ENCODE data around the gene CCSER2. TPM values are rescaled to one million over a fixed set of nuclear protein-coding genes. Genes with fewer than 3 reads are reported as not detected.

Gene CCSER2
- total and polyA plus RNA-seq, 4 donors = 9.4 to 83.5 (median 32.5) TPM

GRCh38 chr10:84391326-84391725, 62.9 kb downstream of the CCSER2 start:
- DNase-seq (peak in 1 of 3 donors; percentile 17), ATAC-seq (ENCODE audit: insufficient read depth, low FRiP score) (no peak)
- Histone ChIP-seq H3K4me1 (ENCODE audit: control insufficient read depth in 5 of 5, insufficient read depth in 5 of 5, low read length in 5 of 5) (no peaks in the 10 kb centered on the region), H3K27me3 (ENCODE audit: control insufficient read depth in 3 of 3, insufficient read depth in 3 of 3, low read length in 2 of 3) (no peaks in the 10 kb centered on the region), H3K27ac (ENCODE audit: low read depth in 1 of 2, low read length in 1 of 2) (no peak overlapping the region), H3K36me3 (ENCODE audit: control insufficient read depth in 4 of 4, insufficient read depth in 4 of 4, low read length in 4 of 4) (peaks cover 0 to 12% (median 4%) of the 10 kb centered on the region in 4 donors), H3K9me3 (ENCODE audit: control insufficient read depth in 4 of 4, insufficient read depth in 3 of 4, low read length in 3 of 4) (no peaks in the 10 kb centered on the region), H3K9ac (ENCODE audit: insufficient read depth in 1 of 2, low read length in 2 of 2) (no peak overlapping the region), H3K4me3 (no peak overlapping the region)
- 95 to 96% methylated on average over 4 of the region's 4 CpGs for WGBS, 2 donors
- TF ChIP-seq, protein P1, sequence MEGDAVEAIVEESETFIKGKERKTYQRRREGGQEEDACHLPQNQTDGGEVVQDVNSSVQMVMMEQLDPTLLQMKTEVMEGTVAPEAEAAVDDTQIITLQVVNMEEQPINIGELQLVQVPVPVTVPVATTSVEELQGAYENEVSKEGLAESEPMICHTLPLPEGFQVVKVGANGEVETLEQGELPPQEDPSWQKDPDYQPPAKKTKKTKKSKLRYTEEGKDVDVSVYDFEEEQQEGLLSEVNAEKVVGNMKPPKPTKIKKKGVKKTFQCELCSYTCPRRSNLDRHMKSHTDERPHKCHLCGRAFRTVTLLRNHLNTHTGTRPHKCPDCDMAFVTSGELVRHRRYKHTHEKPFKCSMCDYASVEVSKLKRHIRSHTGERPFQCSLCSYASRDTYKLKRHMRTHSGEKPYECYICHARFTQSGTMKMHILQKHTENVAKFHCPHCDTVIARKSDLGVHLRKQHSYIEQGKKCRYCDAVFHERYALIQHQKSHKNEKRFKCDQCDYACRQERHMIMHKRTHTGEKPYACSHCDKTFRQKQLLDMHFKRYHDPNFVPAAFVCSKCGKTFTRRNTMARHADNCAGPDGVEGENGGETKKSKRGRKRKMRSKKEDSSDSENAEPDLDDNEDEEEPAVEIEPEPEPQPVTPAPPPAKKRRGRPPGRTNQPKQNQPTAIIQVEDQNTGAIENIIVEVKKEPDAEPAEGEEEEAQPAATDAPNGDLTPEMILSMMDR (IDR thresholded peaks at IDR 0.05; ENCODE audit: control extremely low read depth, extremely low read depth) = no peak

DNA sequence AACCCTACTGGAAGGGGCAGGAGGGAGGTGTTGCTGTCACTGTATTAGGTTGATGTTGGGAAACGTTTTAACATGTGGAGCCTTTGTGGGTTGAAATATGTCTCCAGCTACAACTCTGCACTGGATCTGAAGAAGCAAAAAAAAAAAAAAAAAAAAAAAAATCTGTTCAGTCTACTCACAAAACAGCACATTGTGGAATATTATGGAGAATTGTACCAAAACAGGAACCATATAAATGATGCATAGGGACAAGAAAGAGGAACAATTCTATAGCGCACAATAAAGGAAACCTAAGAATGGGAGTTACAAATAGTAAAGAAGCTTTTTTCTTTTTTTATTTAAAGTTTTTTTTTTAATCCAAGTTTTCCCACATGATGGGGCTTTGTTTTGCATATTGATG, 63.8 kb downstream of the CCSER2 start:
- Histone ChIP-seq H3K27ac (ENCODE audit: low read depth in 1 of 2, low read length in 1 of 2) (no peak overlapping the region), H3K4me1 (ENCODE audit: control insufficient read depth in 5 of 5, insufficient read depth in 5 of 5, low read length in 5 of 5) (no peaks in the 10 kb centered on the region), H3K4me3 (no peak overlapping the region), H3K27me3 (ENCODE audit: control insufficient read depth in 3 of 3, insufficient read depth in 3 of 3, low read length in 2 of 3) (no peaks in the 10 kb centered on the region), H3K36me3 (ENCODE audit: control insufficient read depth in 4 of 4, insufficient read depth in 4 of 4, low read length in 4 of 4) (peaks cover 0 to 12% (median 4%) of the 10 kb centered on the region in 4 donors), H3K9me3 (ENCODE audit: control insufficient read depth in 4 of 4, insufficient read depth in 3 of 4, low read length in 3 of 4) (no peaks in the 10 kb centered on the region), H3K9ac (ENCODE audit: insufficient read depth in 1 of 2, low read length in 2 of 2) (no peak overlapping the region)
- ATAC-seq (ENCODE audit: insufficient read depth, low FRiP score) (no peak), DNase-seq (no peak)
- WGBS, 2 donors = 53 to 68% methylated on average over 2 of the region's 2 CpGs
- TF ChIP-seq, protein P1 (IDR thresholded peaks at IDR 0.05; ENCODE audit: control extremely low read depth, extremely low read depth) = no peak

- no peak overlapping the region for H3K9ac ChIP-seq (ENCODE audit: insufficient read depth in 1 of 2, low read length in 2 of 2)
- 88 to 90% methylated on average over 2 of the region's 2 CpGs for WGBS, 2 donors
- H3K4me1 ChIP-seq (ENCODE audit: control insufficient read depth in 5 of 5, insufficient read depth in 5 of 5, low read length in 5 of 5) = peaks cover 0 to 4% (median 0%) of the 10 kb centered on the region in 5 donors
- H3K4me3 ChIP-seq = no peak overlapping the region
- peaks cover 0 to 10% (median 4%) of the 10 kb centered on the region in 4 donors for H3K36me3 ChIP-seq (ENCODE audit: control insufficient read depth in 4 of 4, insufficient read depth in 4 of 4, low read length in 4 of 4)
- H3K27me3 ChIP-seq (ENCODE audit: control insufficient read depth in 3 of 3, insufficient read depth in 3 of 3, low read length in 2 of 3) = no peaks in the 10 kb centered on the region
- TF ChIP-seq, protein P1 (IDR thresholded peaks at IDR 0.05; ENCODE audit: control extremely low read depth, extremely low read depth) = no peak
- no peak for ATAC-seq (ENCODE audit: insufficient read depth, low FRiP score)
- H3K9me3 ChIP-seq (ENCODE audit: control insufficient read depth in 4 of 4, insufficient read depth in 3 of 4, low read length in 3 of 4) = peaks cover 0 to 1% (median under 1%) of the 10 kb centered on the region in 4 donors
- DNase-seq = no peak
- H3K27ac ChIP-seq (ENCODE audit: low read depth in 1 of 2, low read length in 1 of 2) = no peak overlapping the region
These were observed 67.2 kb downstream of the CCSER2 start for GRCh38 chr10:84395581-84395980.

- H3K4me1 ChIP-seq (ENCODE audit: control insufficient read depth in 5 of 5, insufficient read depth in 5 of 5, low read length in 5 of 5) = peaks cover 0 to 4% (median 0%) of the 10 kb centered on the region in 5 donors
- no peak overlapping the region for H3K27ac ChIP-seq (ENCODE audit: low read depth in 1 of 2, low read length in 1 of 2)
- 42 to 50% methylated on average over 2 of the region's 2 CpGs for WGBS, 2 donors
- H3K36me3 ChIP-seq (ENCODE audit: control insufficient read depth in 4 of 4, insufficient read depth in 4 of 4, low read length in 4 of 4) = peaks cover 0 to 6% (median 0%) of the 10 kb centered on the region in 4 donors
- no peaks in the 10 kb centered on the region for H3K27me3 ChIP-seq (ENCODE audit: control insufficient read depth in 3 of 3, insufficient read depth in 3 of 3, low read length in 2 of 3)
- peaks cover 0 to 2% (median under 1%) of the 10 kb centered on the region in 4 donors for H3K9me3 ChIP-seq (ENCODE audit: control insufficient read depth in 4 of 4, insufficient read depth in 3 of 4, low read length in 3 of 4)
- no peak overlapping the region for H3K9ac ChIP-seq (ENCODE audit: insufficient read depth in 1 of 2, low read length in 2 of 2)
- DNase-seq (no peak), ATAC-seq (ENCODE audit: insufficient read depth, low FRiP score) (no peak)
- H3K4me3 ChIP-seq = no peak overlapping the region
- TF ChIP-seq, protein P1 (IDR thresholded peaks at IDR 0.05; ENCODE audit: control extremely low read depth, extremely low read depth) = no peak
These were observed 69.4 kb downstream of the CCSER2 start for GRCh38 chr10:84397735-84398144.
